Cardiac septum (tissue), 1 donor: ENCODE results near the gene SIM2. TPM values are rescaled to one million over a fixed set of nuclear protein-coding genes. Genes with fewer than 3 reads are reported as not detected.
"Not testable (repeated sequence)": the region's sequence is repeated elsewhere in the genome, so short reads cannot be mapped to it uniquely, and the experiment has no call there.

Experiments
- DNase-seq: peaks from one replicate; pipeline ENCODE4 v3.0.0-alpha.2; 2020; ENCODE audit warnings: low spot score
- intact Hi-C: fragments of 100-400 bp; cut with DNase I; formaldehyde crosslinking; loops from one replicate; pipeline ENCODE4 v1.14.0; 2022
- long read RNA-seq: library from polyadenylated mRNA; unstranded; transcript quantifications from one replicate; pipeline ENCODE4 v2.0.0, GENCODE V29; 2021
- total RNA-seq: library from RNA; stranded (reverse); fragmentation: NEBNext Ultra II Directional; extraction: Animal tissue kit (Norgen Biotek cat#: 25700); gene quantifications from one replicate; pipeline ENCODE4 v1.2.1, GENCODE V29; 2021
- donor health status: DM: no; HTN: no; CAD: no.

SIM2 gene, protein sequence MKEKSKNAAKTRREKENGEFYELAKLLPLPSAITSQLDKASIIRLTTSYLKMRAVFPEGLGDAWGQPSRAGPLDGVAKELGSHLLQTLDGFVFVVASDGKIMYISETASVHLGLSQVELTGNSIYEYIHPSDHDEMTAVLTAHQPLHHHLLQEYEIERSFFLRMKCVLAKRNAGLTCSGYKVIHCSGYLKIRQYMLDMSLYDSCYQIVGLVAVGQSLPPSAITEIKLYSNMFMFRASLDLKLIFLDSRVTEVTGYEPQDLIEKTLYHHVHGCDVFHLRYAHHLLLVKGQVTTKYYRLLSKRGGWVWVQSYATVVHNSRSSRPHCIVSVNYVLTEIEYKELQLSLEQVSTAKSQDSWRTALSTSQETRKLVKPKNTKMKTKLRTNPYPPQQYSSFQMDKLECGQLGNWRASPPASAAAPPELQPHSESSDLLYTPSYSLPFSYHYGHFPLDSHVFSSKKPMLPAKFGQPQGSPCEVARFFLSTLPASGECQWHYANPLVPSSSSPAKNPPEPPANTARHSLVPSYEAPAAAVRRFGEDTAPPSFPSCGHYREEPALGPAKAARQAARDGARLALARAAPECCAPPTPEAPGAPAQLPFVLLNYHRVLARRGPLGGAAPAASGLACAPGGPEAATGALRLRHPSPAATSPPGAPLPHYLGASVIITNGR
- 0.16 TPM for total RNA-seq
- long read RNA-seq, result 0 reads

DNA sequence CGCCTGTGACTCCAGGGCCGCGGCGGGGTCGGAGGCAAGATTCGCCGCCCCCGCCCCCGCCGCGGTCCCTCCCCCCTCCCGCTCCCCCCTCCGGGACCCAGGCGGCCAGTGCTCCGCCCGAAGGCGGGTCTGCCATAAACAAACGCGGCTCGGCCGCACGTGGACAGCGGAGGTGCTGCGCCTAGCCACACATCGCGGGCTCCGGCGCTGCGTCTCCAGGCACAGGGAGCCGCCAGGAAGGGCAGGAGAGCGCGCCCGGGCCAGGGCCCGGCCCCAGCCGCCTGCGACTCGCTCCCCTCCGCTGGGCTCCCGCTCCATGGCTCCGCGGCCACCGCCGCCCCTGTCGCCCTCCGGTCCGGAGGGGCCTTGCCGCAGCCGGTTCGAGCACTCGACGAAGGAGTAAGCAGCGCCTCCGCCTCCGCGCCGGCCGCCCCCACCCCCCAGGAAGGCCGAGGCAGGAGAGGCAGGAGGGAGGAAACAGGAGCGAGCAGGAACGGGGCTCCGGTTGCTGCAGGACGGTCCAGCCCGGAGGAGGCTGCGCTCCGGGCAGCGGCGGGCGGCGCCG lies at the start of gene SIM2:
SIM2 (plus strand) TSS at position 135 of the 565 bp plus-strand sequence. CDS start 632 bp downstream, outside the sequence.
- intact Hi-C loops, result no loop called here
- DNase-seq, result no peak

- no peak for DNase-seq
- intact Hi-C loops, result no loop called here
These were observed 44.6 kb upstream of the SIM2 start for GRCh38 chr21:36654324-36654723.

DNA sequence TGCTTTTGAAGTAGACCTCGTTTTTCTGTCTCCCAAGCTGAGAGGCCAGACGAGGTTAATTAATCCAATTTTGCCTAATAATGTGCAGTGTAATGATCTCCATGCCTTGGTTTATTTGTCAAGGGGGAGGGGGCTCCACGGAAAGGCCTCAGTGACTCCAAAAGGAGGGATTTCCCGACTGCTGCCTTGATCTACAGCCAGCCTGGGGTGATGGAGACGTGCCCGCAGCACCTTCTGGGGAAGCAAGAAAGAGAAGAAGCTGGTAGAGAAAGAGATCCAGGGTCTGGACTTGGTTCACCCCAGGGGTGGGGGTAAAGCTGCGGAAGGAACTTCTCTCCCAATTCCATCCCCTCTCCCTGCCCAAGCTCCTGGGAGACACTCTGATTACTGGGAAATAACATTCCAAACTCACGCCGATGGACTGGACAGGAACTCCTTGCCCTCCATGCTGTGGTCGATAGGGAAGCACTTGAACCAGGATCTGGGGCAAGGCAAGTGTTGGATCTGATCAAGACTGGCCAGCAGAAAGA lies 44.1 kb upstream of the SIM2 start:
- intact Hi-C loops, result no loop called here
- DNase-seq, result no peak

DNA sequence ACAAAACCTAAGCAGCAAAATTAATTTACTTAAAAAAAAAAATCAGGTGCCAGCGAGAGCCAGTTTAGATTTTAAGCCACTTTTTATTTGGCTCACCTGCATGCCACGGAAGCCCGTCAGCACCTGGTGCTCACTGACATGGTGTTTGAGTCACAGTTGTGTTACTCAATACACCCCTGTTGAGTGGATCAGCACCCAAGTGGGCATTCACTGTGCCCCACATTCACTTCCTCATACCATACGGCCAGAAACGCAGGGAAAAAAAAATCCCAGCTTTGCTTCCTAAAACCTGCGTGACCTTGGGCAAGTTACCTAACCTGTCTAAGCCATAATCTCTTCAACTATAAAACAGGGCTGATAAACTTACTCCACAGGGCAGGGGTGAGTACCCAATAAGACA lies 42.8 kb upstream of the SIM2 start:
- intact Hi-C loops, result no loop called here
- DNase-seq, result no peak

- DNase-seq, intact Hi-C loops: not testable (repeated sequence)
These were observed 41.6 kb upstream of the SIM2 start for GRCh38 chr21:36657290-36657689.

GRCh38 chr21:36657999-36658398 lies 40.9 kb upstream of the SIM2 start:
- DNase-seq, result no peak
- intact Hi-C loops, result no loop called here

DNA sequence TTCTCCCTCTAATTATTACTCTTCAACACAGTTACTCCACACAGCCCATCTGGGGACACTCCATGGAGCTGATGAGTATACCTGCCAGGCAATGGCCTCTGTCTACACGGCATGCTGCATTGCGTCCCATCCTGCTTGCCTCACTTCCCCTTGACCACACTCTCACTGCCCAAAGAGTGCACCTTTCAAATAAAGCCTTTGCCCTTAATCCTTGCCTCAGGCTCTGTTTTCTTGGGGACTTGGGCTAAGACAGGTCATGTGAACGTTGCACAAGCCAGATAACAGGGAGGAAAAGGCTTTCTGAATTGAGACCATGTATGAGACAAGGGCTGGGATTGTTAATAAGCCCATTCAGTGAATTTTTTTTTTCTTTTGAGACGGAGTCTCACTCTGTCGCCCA lies 40.0 kb upstream of the SIM2 start:
- intact Hi-C loops, result no loop called here
- no peak for DNase-seq

DNA sequence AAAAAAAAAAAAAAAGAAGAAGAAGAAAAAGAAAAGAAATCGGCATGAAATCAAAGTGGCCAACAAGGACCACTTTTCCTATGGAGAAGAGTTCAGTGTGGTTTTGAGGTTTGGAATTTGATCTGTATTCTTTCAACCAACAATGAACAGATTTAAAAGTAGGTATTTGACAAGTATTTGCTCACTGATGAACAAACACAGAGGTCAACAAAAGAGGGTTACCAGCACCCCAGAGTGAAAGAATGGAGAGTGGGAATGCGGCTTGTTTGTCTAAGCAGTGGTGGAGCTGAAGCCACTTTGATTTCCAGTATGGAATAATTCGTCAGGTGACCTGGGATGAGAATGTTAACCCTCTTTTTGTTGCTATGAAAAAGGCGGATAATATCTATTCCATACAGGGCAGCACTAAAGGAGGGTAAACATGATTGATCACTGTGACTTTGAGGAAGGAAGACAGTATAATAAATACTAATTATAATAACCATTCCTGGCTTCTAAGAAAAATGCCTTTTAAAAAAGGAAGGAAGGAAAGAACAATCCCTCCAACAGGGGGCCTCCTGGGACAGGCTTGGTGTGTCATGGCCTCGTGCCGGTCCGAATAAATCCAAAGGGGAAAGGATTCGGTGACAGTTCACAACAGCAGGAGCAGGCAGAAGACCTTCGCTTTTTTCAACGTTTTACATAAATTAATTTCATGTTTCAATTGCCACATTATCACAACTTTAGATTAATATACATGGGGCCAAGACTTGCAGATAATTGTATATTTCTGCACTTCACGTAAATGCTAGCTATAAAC lies 37.2 kb upstream of the SIM2 start:
- intact Hi-C loops, result loop anchor here (5.0 kb wide), 1 partner anchor 266 kb away; no protein-coding TSS in a partner anchor
- DNase-seq, result no peak

GRCh38 chr21:36663033-36663855 lies 35.7 kb upstream of the SIM2 start:
- intact Hi-C loops, result loop anchor here (5.0 kb wide), 1 partner anchor 264 kb away; no protein-coding TSS in a partner anchor
- no peak for DNase-seq

DNA sequence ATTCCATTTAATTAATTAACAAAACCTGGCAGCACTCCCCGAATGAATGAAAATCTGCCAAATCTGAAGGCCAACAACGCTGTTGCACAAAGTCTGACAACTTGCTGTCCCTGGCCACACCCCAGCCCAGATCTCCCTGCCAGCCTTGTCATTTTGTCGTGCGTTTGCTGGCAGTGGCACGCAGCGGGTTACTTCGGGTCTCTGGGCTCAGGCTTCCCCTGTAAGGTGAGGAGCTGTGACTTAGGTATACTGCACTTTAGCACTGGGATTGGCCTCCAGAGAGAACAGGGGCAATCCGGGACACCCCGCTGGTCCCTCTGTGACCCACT lies 34.3 kb upstream of the SIM2 start:
- DNase-seq, result no peak
- intact Hi-C loops, result loop anchor here (5.0 kb wide), 1 partner anchor 263 kb away; no protein-coding TSS in a partner anchor

DNA sequence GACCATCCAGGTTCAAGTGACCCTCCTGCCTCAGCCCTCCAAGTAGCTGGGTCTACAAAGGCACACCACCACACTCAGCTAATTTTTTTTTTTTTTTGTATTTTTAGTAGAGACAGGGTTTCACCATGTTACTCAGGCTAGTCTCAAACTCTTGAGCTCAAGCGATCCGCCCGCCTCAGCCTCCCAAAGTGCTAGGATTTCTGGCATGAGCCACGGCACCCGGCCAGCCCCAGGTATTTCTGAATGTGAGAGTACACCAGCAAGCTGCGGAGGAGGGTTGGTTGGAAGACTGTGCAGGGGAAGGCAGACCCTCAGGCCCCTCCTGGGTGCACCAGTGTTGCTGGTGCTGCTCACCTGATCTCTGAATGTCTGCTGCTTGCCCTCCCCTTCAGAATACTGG lies 33.1 kb upstream of the SIM2 start:
- DNase-seq, result no peak
- intact Hi-C loops, result no loop called here

- intact Hi-C loops, result no loop called here
- no peak for DNase-seq
These were observed 30.2 kb upstream of the SIM2 start for GRCh38 chr21:36668713-36669112.

DNA sequence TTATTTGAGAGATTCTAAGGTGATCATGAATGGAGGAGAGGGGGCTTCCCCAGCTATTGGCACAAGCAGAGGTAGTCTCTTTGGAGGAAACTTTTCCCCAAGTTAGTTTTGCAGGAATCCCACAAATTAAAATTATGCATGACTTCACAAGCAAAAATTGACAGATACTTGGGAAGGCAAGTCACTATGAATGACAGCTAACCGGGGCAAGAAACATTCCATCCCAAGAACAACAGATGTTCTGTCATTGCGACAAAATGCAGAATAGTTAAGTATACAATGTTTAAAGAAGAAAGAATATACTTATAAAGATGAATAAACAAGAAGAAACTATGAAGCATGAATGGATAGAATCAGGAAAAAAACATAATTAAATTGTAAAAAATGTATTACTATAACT lies 27.1 kb upstream of the SIM2 start:
- intact Hi-C loops, result no loop called here

DNA sequence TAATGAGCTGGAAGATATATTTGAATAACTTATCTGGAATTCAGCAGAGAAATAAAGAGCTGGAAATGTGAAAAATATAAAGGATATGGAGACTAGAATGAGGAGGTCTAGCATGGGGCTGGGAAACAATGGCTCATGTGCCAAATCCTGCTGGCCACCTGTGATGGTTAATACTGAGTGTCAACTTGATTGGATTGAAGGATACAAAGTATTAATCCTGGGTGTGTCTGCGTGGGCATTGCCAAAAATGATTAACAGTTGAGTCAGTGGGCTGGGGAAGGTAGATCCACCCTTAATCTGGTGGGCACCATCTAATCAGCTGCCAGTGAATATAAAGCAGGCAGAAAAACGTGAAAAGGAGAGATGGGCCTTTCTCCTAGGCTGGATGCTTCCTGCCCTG lies 26.6 kb upstream of the SIM2 start:
- intact Hi-C loops, DNase-seq: not testable (repeated sequence)

More for the DNA sequence above, 27.1 kb upstream of the SIM2 start:
- DNase-seq, result no peak

DNA sequence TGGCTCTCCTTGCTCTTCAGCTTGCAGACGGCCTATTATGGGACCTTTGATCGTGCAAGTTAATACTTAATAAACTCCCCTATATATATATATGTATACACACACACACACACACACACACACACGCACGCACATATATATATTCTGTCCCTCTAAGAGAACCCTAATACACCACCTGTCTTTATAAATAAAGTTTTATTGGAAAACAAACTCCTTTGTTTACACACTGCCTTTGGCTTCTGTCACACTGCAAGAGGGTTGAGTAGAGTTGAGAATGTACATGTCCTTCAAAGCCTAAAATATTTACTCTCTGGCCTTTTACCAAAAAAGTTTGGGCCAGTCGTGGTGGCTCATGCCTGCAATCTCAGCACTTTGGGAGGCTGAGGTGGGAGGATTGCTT lies 26.2 kb upstream of the SIM2 start:
- no peak for DNase-seq
- intact Hi-C loops, result no loop called here

DNA sequence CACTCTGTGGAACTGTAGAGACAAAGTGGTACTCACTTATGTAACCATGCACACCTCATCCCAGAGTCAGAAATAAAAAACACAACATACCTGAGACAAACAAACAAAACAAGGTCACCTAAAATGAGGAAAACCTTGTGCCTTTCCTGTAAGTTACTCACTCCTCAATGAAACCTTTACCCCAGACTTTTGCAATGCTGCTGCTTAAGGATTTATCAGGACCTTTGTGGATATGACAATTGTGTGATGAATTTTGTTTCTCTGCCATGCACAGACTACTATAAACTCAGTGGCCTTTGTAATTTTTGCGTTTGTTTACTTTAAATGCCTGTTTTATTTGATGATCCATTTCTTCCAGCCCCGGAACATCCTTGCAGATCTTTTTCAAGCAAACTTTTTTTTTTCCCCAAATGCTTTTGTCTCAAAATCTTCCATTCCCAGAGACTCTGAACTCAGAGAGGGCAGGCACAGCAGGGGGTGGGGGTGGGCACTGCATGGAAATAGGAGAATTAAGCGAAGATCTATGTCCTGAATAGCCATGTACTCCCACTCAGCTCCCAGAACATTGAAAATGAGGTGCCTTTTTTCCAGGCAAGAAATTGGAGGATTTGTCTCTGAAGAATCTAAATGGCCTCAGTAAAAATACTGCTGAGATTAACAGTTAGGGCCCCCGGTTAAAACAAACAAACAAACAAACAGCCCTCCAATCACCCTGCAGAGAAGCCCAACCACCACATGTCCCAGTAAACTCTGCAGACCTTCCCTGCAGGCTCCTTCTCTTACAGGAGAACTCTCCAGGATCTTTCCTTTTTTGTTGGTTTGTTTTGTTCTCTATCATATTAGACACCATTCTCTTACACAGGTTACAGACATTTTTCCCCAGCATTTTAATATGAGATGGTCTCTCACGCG lies 22.6 kb upstream of the SIM2 start:
- no peak for DNase-seq
- intact Hi-C loops, result no loop called here

DNA sequence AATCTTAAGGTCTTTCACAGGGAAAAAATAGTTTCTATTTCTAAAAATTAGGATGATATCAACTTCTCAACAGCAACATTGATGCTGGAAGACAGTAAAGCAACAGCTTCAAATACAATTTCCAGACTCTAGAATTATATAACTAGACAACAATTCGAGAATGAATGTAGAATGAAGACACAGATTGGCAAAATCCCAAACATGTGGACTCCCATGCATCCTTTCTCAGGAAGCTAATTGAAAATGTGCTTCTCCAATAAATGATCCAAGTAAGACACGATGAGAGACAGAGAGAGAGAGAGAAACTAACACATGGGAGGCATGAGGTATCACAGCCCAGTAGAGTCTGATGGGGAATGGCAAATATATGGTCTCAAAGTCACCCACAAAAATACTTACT lies 21.5 kb upstream of the SIM2 start:
- intact Hi-C loops, result no loop called here
- DNase-seq, result no peak

GRCh38 chr21:36678538-36678937 lies 20.4 kb upstream of the SIM2 start:
- intact Hi-C loops, result no loop called here

More at GRCh38 chr21:36678538-36678937, 20.4 kb upstream of the SIM2 start:
- no peak for DNase-seq
